Astrocyte (in vitro differentiated cells and primary cell): ENCODE results near the gene TMEM200A. TPM values are rescaled to one million over a fixed set of nuclear protein-coding genes. Genes with fewer than 3 reads are reported as not detected.

ENCODE experiments used
- DNase-seq: peaks from one replicate; pipeline ENCODE4 v3.0.0-alpha.2; 2010; ENCODE audit warnings: low read depth
- FAIRE-seq: peaks from 2 replicates; lab custom pipeline; 2011; peaks lifted over from hg19 to GRCh38; lab: Jason Lieb, UNC
- H2AFZ ChIP-seq: 2 replicates; pipeline ENCODE4 v1.6.0; 2012; ENCODE audit warnings: low read depth, low read length, inconsistent platforms
- H3K27ac ChIP-seq: 2 replicates; pipeline ENCODE4 v1.5.1; 2011; ENCODE audit warnings: low read depth, low read length, inconsistent platforms
- H3K27me3 ChIP-seq: 2 replicates; pipeline ENCODE4 v1.6.0; 2011; ENCODE audit warnings: low read length, inconsistent platforms; ENCODE audit not compliant: insufficient read depth
- H3K36me3 ChIP-seq: 2 replicates; pipeline ENCODE4 v1.5.1; 2011; ENCODE audit warnings: low read length, inconsistent platforms; ENCODE audit not compliant: insufficient read depth
- H3K4me1 ChIP-seq: 2 replicates; pipeline ENCODE4 v1.5.1; 2011; ENCODE audit warnings: low read length, inconsistent platforms; ENCODE audit not compliant: insufficient read depth
- H3K4me2 ChIP-seq: 2 replicates; pipeline ENCODE4 v1.6.0; 2012; ENCODE audit warnings: low read length, inconsistent platforms
- H3K4me3 ChIP-seq: 2 replicates; pipeline ENCODE4 v1.5.1; 2011; ENCODE audit warnings: low read depth, mild to moderate bottlenecking, low read length, inconsistent platforms; ENCODE audit not compliant: insufficient read depth
- H3K79me2 ChIP-seq: 2 replicates; pipeline ENCODE4 v1.6.0; 2012; ENCODE audit warnings: mild to moderate bottlenecking, low read length, inconsistent platforms; ENCODE audit not compliant: insufficient read depth
- H3K9ac ChIP-seq: 2 replicates; pipeline ENCODE4 v1.6.0; 2012; ENCODE audit warnings: mild to moderate bottlenecking, low read length, inconsistent platforms
- H3K9me3 ChIP-seq: 2 replicates; pipeline ENCODE4 v1.5.1; 2012; ENCODE audit warnings: low read depth, mild to moderate bottlenecking, low read length, inconsistent platforms; ENCODE audit not compliant: insufficient read depth
- H4K20me1 ChIP-seq: 2 replicates; pipeline ENCODE4 v1.6.0; 2012; ENCODE audit warnings: low read length, inconsistent platforms; ENCODE audit not compliant: insufficient read depth
- H3K27ac Mint-ChIP-seq: one replicate; pipeline ENCODE4 v1.8.0; 2021; ENCODE audit warnings: mild to moderate bottlenecking, mixed read lengths; ENCODE audit not compliant: unreplicated experiment
- H3K27me3 Mint-ChIP-seq: one replicate; pipeline ENCODE4 v1.8.0; 2021; ENCODE audit warnings: low read depth, mixed read lengths; ENCODE audit not compliant: unreplicated experiment
- H3K36me3 Mint-ChIP-seq: one replicate; pipeline ENCODE4 v1.8.0; 2021; ENCODE audit warnings: low read depth, mixed read lengths; ENCODE audit not compliant: unreplicated experiment
- H3K4me1 Mint-ChIP-seq: one replicate; pipeline ENCODE4 v1.8.0; 2021; ENCODE audit warnings: low read depth, mixed read lengths; ENCODE audit not compliant: unreplicated experiment
- H3K4me3 Mint-ChIP-seq: one replicate; pipeline ENCODE4 v1.8.0; 2021; ENCODE audit warnings: mild to moderate bottlenecking, moderate library complexity, mixed read lengths; ENCODE audit not compliant: unreplicated experiment
- H3K9me3 Mint-ChIP-seq: one replicate; pipeline ENCODE4 v1.8.0; 2021; ENCODE audit warnings: mild to moderate bottlenecking, mixed read lengths; ENCODE audit not compliant: unreplicated experiment
- EZH2 ChIP-seq: IDR thresholded peaks from 2 replicates; pipeline ENCODE4 v1.6.1; 2012; ENCODE audit warnings: mild to moderate bottlenecking, low read length, inconsistent platforms; ENCODE audit not compliant: insufficient read depth
- total RNA-seq: library from RNA; stranded (reverse); gene quantifications from 2 replicates; pipeline ENCODE4 v1.2.1, GENCODE V29; 2021
- TF ChIP-seq, protein P1 (sequence below): IDR thresholded peaks from 2 replicates; pipeline ENCODE4 v1.5.1; 2011; ENCODE audit warnings: low read depth, mild to moderate bottlenecking, inconsistent platforms, low read length, moderate library complexity; ENCODE audit not compliant: insufficient read depth

TMEM200A gene
- total RNA-seq, 1 donor from 2014 or later: 14.9 TPM

DNA sequence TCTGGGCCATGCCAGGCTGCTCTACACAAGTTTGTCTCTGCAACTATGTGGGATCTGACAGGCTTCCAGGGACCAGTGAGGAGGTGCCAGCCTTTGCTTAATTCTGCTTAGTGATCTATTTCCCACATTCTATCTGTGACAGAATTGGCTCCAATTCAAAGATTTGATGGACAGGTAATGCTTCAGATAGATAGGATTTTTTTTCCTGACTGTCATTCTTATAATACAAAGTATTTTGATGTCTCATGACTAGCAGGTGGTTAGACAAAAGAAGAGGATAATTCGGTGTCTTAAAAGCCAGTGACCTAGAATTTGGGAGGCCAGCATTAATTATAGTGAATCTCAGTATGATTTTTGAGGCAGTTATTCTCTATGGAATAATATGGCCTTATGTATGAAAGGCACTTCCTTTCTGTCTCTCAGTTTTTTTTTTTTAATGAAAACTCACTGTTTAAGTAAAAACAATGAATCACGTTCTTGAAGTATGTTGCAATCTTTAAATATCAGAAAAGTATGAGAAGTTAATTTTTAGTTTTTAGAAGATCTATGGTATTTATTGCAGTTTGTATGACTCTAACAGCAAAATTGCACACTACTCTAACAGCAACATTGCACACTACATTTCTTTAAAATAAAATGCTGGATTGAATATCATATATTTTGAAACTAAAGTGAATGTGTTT, 43.7 kb downstream of the TMEM200A start:
- H2AFZ ChIP-seq: no peak overlapping the region
- peak overlapping the region; percentile 31 for H3K4me2 ChIP-seq
- H3K9me3 Mint-ChIP-seq: peaks cover 12% of the 10 kb centered on the region
- H3K36me3 ChIP-seq: no peaks in the 10 kb centered on the region
- H3K4me3 ChIP-seq: no peak overlapping the region
- peaks cover 4% of the 10 kb centered on the region for H3K4me1 ChIP-seq
- no peak for TF ChIP-seq EZH2
- TF ChIP-seq, protein P1, sequence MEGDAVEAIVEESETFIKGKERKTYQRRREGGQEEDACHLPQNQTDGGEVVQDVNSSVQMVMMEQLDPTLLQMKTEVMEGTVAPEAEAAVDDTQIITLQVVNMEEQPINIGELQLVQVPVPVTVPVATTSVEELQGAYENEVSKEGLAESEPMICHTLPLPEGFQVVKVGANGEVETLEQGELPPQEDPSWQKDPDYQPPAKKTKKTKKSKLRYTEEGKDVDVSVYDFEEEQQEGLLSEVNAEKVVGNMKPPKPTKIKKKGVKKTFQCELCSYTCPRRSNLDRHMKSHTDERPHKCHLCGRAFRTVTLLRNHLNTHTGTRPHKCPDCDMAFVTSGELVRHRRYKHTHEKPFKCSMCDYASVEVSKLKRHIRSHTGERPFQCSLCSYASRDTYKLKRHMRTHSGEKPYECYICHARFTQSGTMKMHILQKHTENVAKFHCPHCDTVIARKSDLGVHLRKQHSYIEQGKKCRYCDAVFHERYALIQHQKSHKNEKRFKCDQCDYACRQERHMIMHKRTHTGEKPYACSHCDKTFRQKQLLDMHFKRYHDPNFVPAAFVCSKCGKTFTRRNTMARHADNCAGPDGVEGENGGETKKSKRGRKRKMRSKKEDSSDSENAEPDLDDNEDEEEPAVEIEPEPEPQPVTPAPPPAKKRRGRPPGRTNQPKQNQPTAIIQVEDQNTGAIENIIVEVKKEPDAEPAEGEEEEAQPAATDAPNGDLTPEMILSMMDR: no peak
- peak overlapping the region; percentile 26 for H3K27ac ChIP-seq
- H3K79me2 ChIP-seq: peaks cover 97% of the 10 kb centered on the region
- H3K4me1 Mint-ChIP-seq: peaks cover 6% of the 10 kb centered on the region
- no peak overlapping the region for H3K4me3 Mint-ChIP-seq
- peaks cover 9% of the 10 kb centered on the region for H3K36me3 Mint-ChIP-seq
- no peak for DNase-seq
- H3K9me3 ChIP-seq: no peaks in the 10 kb centered on the region
- H3K27me3 Mint-ChIP-seq: no peaks in the 10 kb centered on the region
- H4K20me1 ChIP-seq: peaks cover 56% of the 10 kb centered on the region
- no peaks in the 10 kb centered on the region for H3K27me3 ChIP-seq
- H3K27ac Mint-ChIP-seq: no peak overlapping the region
- no peak for FAIRE-seq
- no peak overlapping the region for H3K9ac ChIP-seq

DNA sequence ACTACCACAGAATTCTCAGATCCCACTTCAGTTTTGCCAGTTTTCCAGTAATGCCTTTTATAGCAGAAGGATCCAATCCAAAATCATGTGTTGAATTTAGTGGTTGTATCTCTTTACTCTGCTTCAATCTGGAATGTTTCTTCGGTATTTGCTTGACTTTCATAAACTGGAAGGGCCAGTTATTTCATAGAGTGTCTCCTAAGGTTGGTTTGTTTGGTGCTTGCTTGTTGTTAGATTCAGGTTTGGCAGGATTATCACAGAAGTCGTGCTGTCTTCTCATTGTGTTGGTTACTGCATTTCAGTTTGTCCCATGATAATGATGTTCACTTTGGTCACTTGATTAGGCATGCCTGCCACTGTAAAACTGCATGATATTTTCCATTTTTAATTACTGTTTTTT, 45.7 kb downstream of the TMEM200A start:
- H3K4me3 Mint-ChIP-seq: no peak overlapping the region
- Histone ChIP-seq H4K20me1 (peaks cover 48% of the 10 kb centered on the region), H3K9me3 (no peaks in the 10 kb centered on the region), H3K9ac (no peak overlapping the region), H2AFZ (no peak overlapping the region), H3K4me2 (no peak overlapping the region), H3K79me2 (peaks cover 97% of the 10 kb centered on the region), H3K27me3 (no peaks in the 10 kb centered on the region), H3K4me3 (no peak overlapping the region), H3K36me3 (no peaks in the 10 kb centered on the region), H3K27ac (no peak overlapping the region), H3K4me1 (peaks cover 4% of the 10 kb centered on the region)
- H3K27ac Mint-ChIP-seq: no peak overlapping the region
- peaks cover 5% of the 10 kb centered on the region for H3K4me1 Mint-ChIP-seq
- FAIRE-seq: no peak
- DNase-seq: no peak
- no peak for TF ChIP-seq EZH2
- TF ChIP-seq, protein P1: no peak
- peaks cover 9% of the 10 kb centered on the region for H3K36me3 Mint-ChIP-seq
- peaks cover 12% of the 10 kb centered on the region for H3K9me3 Mint-ChIP-seq
- H3K27me3 Mint-ChIP-seq: no peaks in the 10 kb centered on the region

DNA sequence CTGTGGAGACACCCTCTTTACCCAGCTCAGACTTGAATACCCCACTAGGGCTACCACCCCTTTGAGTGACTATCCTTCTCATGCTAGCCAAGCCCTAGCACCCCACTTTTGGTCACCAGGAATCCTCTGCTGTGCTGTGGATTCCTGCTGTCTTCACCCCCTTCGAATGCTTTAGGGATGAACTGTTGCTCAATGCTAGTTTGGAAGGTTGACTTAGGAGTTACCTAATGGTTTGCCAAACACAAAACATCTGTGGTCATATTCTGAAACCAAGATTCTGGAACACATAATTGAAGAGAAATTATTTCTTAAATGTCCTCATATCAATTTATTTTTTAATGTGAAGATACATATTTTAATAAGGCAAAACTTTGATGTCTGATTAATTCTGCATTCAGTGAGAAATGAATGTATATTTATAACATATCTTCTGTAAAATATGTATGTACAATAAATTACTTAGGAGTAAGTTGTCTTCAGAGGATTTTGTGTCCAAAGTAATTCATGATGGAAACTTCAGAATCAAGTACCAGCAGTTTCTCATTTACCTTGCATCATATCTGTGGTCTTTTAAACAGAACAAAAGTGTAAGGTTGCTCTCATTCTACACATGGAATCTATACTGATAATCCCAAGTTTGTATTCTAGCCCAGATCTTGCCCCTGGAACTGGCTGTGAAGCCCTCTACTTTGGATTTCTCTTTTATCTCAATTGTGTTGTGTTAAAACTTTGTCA, 46.9 kb downstream of the TMEM200A start:
- peaks cover 97% of the 10 kb centered on the region for H3K79me2 ChIP-seq
- H3K27me3 Mint-ChIP-seq: no peaks in the 10 kb centered on the region

More for the DNA sequence above, 46.9 kb downstream of the TMEM200A start:
- DNase-seq: no peak
- peaks cover 37% of the 10 kb centered on the region for H4K20me1 ChIP-seq
- FAIRE-seq: no peak
- peaks cover 3% of the 10 kb centered on the region for H3K36me3 ChIP-seq
- no peak overlapping the region for H3K4me2 ChIP-seq
- H3K4me3 ChIP-seq: no peak overlapping the region
- H3K4me1 Mint-ChIP-seq: peaks cover 2% of the 10 kb centered on the region
- H3K9me3 Mint-ChIP-seq: peaks cover 12% of the 10 kb centered on the region
- no peaks in the 10 kb centered on the region for H3K27me3 ChIP-seq
- H2AFZ ChIP-seq: no peak overlapping the region
- peaks cover 7% of the 10 kb centered on the region for H3K4me1 ChIP-seq
- peaks cover 9% of the 10 kb centered on the region for H3K36me3 Mint-ChIP-seq
- no peak overlapping the region for H3K27ac ChIP-seq
- H3K4me3 Mint-ChIP-seq: no peak overlapping the region
- H3K27ac Mint-ChIP-seq: no peak overlapping the region
- H3K9me3 ChIP-seq: no peaks in the 10 kb centered on the region
- TF ChIP-seq, protein P1: no peak
- no peak overlapping the region for H3K9ac ChIP-seq
